Neural cell (in vitro differentiated cells): ENCODE measurements around the gene PPFIA3.

Source experiments
- CTCF ChIP-seq: fragments of 450-650 bp; IDR thresholded peaks from 2 replicates; pipeline ENCODE4 v1.5.1; 2014; ENCODE audit warnings: antibody characterized with exemption, mild to moderate bottlenecking, moderate library complexity; ENCODE audit not compliant: poor library complexity, severe bottlenecking
- EP300 ChIP-seq: fragments of 450-650 bp; conservative IDR thresholded peaks from 2 replicates; pipeline ENCODE4 v1.6.1; 2014; ENCODE audit warnings: antibody characterized with exemption, mild to moderate bottlenecking, moderate library complexity; ENCODE audit not compliant: poor library complexity, severe bottlenecking
- EZH2 ChIP-seq: fragments of 200-600, 300-800 bp; shearing (Covaris generic), sonication (generic); IDR thresholded peaks from 2 replicates; pipeline ENCODE4 v1.6.1; 2014; ENCODE audit warnings: antibody characterized with exemption, low read length, borderline replicate concordance, mild to moderate bottlenecking; ENCODE audit not compliant: insufficient read depth, poor library complexity, severe bottlenecking
- POLR2AphosphoS5 ChIP-seq: IDR thresholded peaks from 2 replicates; pipeline ENCODE4 v1.6.1; 2012
- RAD21 ChIP-seq: fragments of 450-650 bp; conservative IDR thresholded peaks from 2 replicates; pipeline ENCODE4 v1.6.1; 2014; ENCODE audit warnings: antibody characterized with exemption, mild to moderate bottlenecking, moderate library complexity
- SMC3 ChIP-seq: fragments of 450-650 bp; conservative IDR thresholded peaks from 2 replicates; pipeline ENCODE4 v1.6.1; 2014; ENCODE audit warnings: antibody characterized with exemption, mild to moderate bottlenecking, moderate library complexity; ENCODE audit not compliant: poor library complexity
- TAF1 ChIP-seq: IDR thresholded peaks from 2 replicates; pipeline ENCODE4 v1.6.1; 2012; ENCODE audit warnings: low read depth

- no peak for TF ChIP-seq POLR2AphosphoS5
- TF ChIP-seq CTCF, result no peak
- no peak for TF ChIP-seq RAD21
- TF ChIP-seq SMC3, result no peak
- TF ChIP-seq EZH2, result no peak
- no peak for TF ChIP-seq TAF1
- no peak for TF ChIP-seq EP300
Observed at GRCh38 chr19:49098795-49099194, 20.5 kb upstream of the PPFIA3 start.
